H9 (cell line): ENCODE results near the gene PARVB. TPM values are rescaled to one million over a fixed set of nuclear protein-coding genes. Genes with fewer than 3 reads are reported as not detected.

ENCODE experiments used
- DNase-seq: peaks from one replicate; pipeline ENCODE4 v3.0.0-alpha.2; 2017
- H2AFZ ChIP-seq: one replicate; pipeline ENCODE4 v1.6.1; 2013; ENCODE audit warnings: mild to moderate bottlenecking, low read length, control low read depth, moderate library complexity
- H2AK5ac ChIP-seq: 2 replicates; pipeline ENCODE4 v1.6.1; 2013; ENCODE audit warnings: low read length, control low read depth, mixed read lengths; ENCODE audit not compliant: insufficient read length
- H2BK120ac ChIP-seq: one replicate; pipeline ENCODE4 v1.6.1; 2013; ENCODE audit warnings: low read depth, mild to moderate bottlenecking, low read length, control low read depth, inconsistent platforms; ENCODE audit not compliant: poor library complexity, severe bottlenecking
- H2BK12ac ChIP-seq: 2 replicates; pipeline ENCODE4 v1.6.1; 2013; ENCODE audit warnings: low read length, control low read depth, mixed read lengths, low read depth; ENCODE audit not compliant: insufficient read length
- H2BK15ac ChIP-seq: 2 replicates; pipeline ENCODE4 v1.6.1; 2013; ENCODE audit warnings: low read depth, low read length, control low read depth
- H2BK20ac ChIP-seq: one replicate; pipeline ENCODE4 v1.6.1; 2013; ENCODE audit warnings: low read depth, mild to moderate bottlenecking, low read length, control low read depth, inconsistent platforms; ENCODE audit not compliant: poor library complexity, severe bottlenecking
- H2BK5ac ChIP-seq: 2 replicates; pipeline ENCODE4 v1.6.1; 2013; ENCODE audit warnings: low read length, control low read depth, mixed read lengths; ENCODE audit not compliant: insufficient read length
- H3K14ac ChIP-seq: 2 replicates; pipeline ENCODE4 v1.6.1; 2013; ENCODE audit warnings: low read length, control low read depth; ENCODE audit not compliant: insufficient read depth
- H3K18ac ChIP-seq: 2 replicates; pipeline ENCODE4 v1.6.1; 2013; ENCODE audit warnings: low read depth, mild to moderate bottlenecking, mixed read lengths, low read length, control low read depth; ENCODE audit not compliant: insufficient read length
- H3K23ac ChIP-seq: 2 replicates; pipeline ENCODE4 v1.6.1; 2013; ENCODE audit warnings: low read length, control low read depth, mixed read lengths, low read depth; ENCODE audit not compliant: insufficient read length
- H3K23me2 ChIP-seq: 2 replicates; pipeline ENCODE4 v1.6.1; 2013; ENCODE audit warnings: low read depth, mild to moderate bottlenecking, mixed read lengths, low read length, control low read depth; ENCODE audit not compliant: insufficient read length, poor library complexity, severe bottlenecking
- H3K27ac ChIP-seq: 2 replicates; pipeline ENCODE4 v1.5.1; 2013; ENCODE audit warnings: low read length, control low read depth, mixed read lengths, low read depth; ENCODE audit not compliant: insufficient read length
- H3K27me3 ChIP-seq: 2 replicates; pipeline ENCODE4 v1.6.1; 2013; ENCODE audit warnings: low read length, control low read depth, inconsistent platforms; ENCODE audit not compliant: insufficient read depth
- H3K4ac ChIP-seq: 2 replicates; pipeline ENCODE4 v1.6.1; 2013; ENCODE audit warnings: low read depth, mild to moderate bottlenecking, control low read depth, inconsistent platforms, low read length, moderate library complexity
- H3K4me1 ChIP-seq: 2 replicates; pipeline ENCODE4 v1.6.1; 2013; ENCODE audit warnings: low read length, control low read depth, inconsistent platforms; ENCODE audit not compliant: insufficient read depth
- H3K4me2 ChIP-seq: 2 replicates; pipeline ENCODE4 v1.6.1; 2013; ENCODE audit warnings: low read length, control low read depth, mixed read lengths; ENCODE audit not compliant: insufficient read length, insufficient read depth
- H3K56ac ChIP-seq: 2 replicates; pipeline ENCODE4 v1.6.1; 2013; ENCODE audit warnings: low read depth, mild to moderate bottlenecking, mixed read lengths, low read length, control low read depth; ENCODE audit not compliant: insufficient read length
- H3K79me1 ChIP-seq: 2 replicates; pipeline ENCODE4 v1.6.1; 2013; ENCODE audit warnings: low read depth, mild to moderate bottlenecking, moderate library complexity, low read length, control low read depth, inconsistent platforms; ENCODE audit not compliant: insufficient read depth, poor library complexity, severe bottlenecking
- H3K79me2 ChIP-seq: 2 replicates; pipeline ENCODE4 v1.6.1; 2013; ENCODE audit warnings: low read length, control low read depth, inconsistent platforms; ENCODE audit not compliant: insufficient read depth
- H3K9ac ChIP-seq: 2 replicates; pipeline ENCODE4 v1.6.1; 2013; ENCODE audit warnings: low read length, control low read depth, mixed read lengths; ENCODE audit not compliant: insufficient read length; ENCODE audit errors: extremely low read depth
- H3K9me3 ChIP-seq: one replicate; pipeline ENCODE4 v1.6.1; 2013; ENCODE audit warnings: low read depth, low read length, inconsistent platforms; ENCODE audit not compliant: control insufficient read depth
- H3T11ph ChIP-seq: one replicate; pipeline ENCODE4 v1.6.1; 2013; ENCODE audit warnings: mild to moderate bottlenecking, low read length, control low read depth, inconsistent platforms
- H4K20me1 ChIP-seq: one replicate; pipeline ENCODE4 v1.6.1; 2013; ENCODE audit not compliant: control insufficient read depth, insufficient read length, insufficient read depth
- H4K5ac ChIP-seq: 2 replicates; pipeline ENCODE4 v1.6.1; 2013; ENCODE audit warnings: low read depth, mild to moderate bottlenecking, mixed read lengths, low read length, control low read depth; ENCODE audit not compliant: insufficient read length
- H4K8ac ChIP-seq: replicated peaks from 2 replicates; pipeline ENCODE4 v1.6.1; 2013; ENCODE audit warnings: low read length, control low read depth, mixed read lengths, low read depth; ENCODE audit not compliant: insufficient read length
- H4K91ac ChIP-seq: 2 replicates; pipeline ENCODE4 v1.6.1; 2013; ENCODE audit warnings: low read depth, mild to moderate bottlenecking, moderate library complexity, mixed read lengths, low read length, control low read depth; ENCODE audit not compliant: insufficient read length
- H3K27ac Mint-ChIP-seq, 3 experiments: 2 replicates in 2 of 3; 3 replicates in 1 of 3; pipeline ENCODE4 v1.8.0; 2020 to 2021; ENCODE audit warnings: mixed read lengths in 3 of 3, mild to moderate bottlenecking in 1 of 3, moderate library complexity in 1 of 3
- H3K27me3 Mint-ChIP-seq: 2 replicates; pipeline ENCODE4 v1.8.0; 2021; ENCODE audit warnings: low read depth, mild to moderate bottlenecking, moderate library complexity, mixed read lengths
- H3K36me3 Mint-ChIP-seq, 3 experiments: 2 replicates in 2 of 3; 3 replicates in 1 of 3; pipeline ENCODE4 v1.8.0; 2020 to 2021; ENCODE audit warnings: low read depth in 3 of 3, mixed read lengths in 3 of 3; ENCODE audit not compliant: insufficient read depth in 1 of 3
- H3K4me1 Mint-ChIP-seq, 2 experiments: 2 replicates each; pipeline ENCODE4 v1.8.0; 2020; ENCODE audit warnings: mixed read lengths in 2 of 2
- H3K4me3 Mint-ChIP-seq, 2 experiments: 2 replicates in 1 of 2; 3 replicates in 1 of 2; pipeline ENCODE4 v1.8.0; 2020 to 2021; ENCODE audit warnings: mild to moderate bottlenecking in 2 of 2, mixed read lengths in 2 of 2, moderate library complexity in 1 of 2
- H3K9me3 Mint-ChIP-seq, 2 experiments: 2 replicates in 1 of 2; 3 replicates in 1 of 2; pipeline ENCODE4 v1.8.0; 2020; ENCODE audit warnings: mild to moderate bottlenecking in 2 of 2, mixed read lengths in 2 of 2, moderate library complexity in 1 of 2
- CTCF ChIP-seq: fragments of 200-600 bp; sonication (generic); conservative IDR thresholded peaks from 3 replicates; pipeline ENCODE4 v1.8.0; 2021; ENCODE audit warnings: antibody characterized with exemption, mild to moderate bottlenecking
- WGBS: extraction: QIAGEN DNeasy Blood & Tissue Kit; methylation state at CpG from one replicate; pipeline ENCODE4 v1.1.7; 2013; ENCODE audit warnings: missing lambda C conversion rate, low lambda C conversion rate, mixed read lengths; ENCODE audit not compliant: insufficient read length; ENCODE audit errors: extremely low coverage; 5-methylcytosine and 5-hydroxymethylcytosine counted together
- total RNA-seq: library from RNA; stranded (reverse); gene quantifications from 2 replicates; pipeline ENCODE4 v1.2.1, GENCODE V29; 2021

The PARVB gene
- total RNA-seq, 1 experiment from 2014 or later, result 15.6 TPM

- no peak overlapping the region for H3K4me2 ChIP-seq
- no peaks in the 10 kb centered on the region for H3K27me3 ChIP-seq
- Mint-ChIP-seq H3K27ac (no peak overlapping the region), H3K36me3 (peaks cover 14 to 22% (median 21%) of the 10 kb centered on the region in 3 experiments), H3K9me3 (peaks cover 18 to 22% of the 10 kb centered on the region in 2 experiments), H3K4me3 (no peak overlapping the region), H3K27me3 (peaks cover 2% of the 10 kb centered on the region; the same call in 1 of the 2 replicates), H3K4me1 (peaks cover 20 to 28% of the 10 kb centered on the region in 2 experiments)
- no peak overlapping the region for H4K91ac ChIP-seq
- H3K4me1 ChIP-seq, result peaks cover 3% of the 10 kb centered on the region
- H3T11ph ChIP-seq, result no peak overlapping the region
- DNase-seq, result no peak
- H3K79me2 ChIP-seq, result no peaks in the 10 kb centered on the region
- no peak overlapping the region for H2AK5ac ChIP-seq
- no peak overlapping the region for H2BK5ac ChIP-seq
- no peaks in the 10 kb centered on the region for H3K23me2 ChIP-seq
- H3K9ac ChIP-seq, result no peak overlapping the region
- H2BK15ac ChIP-seq, result no peak overlapping the region
- no peak overlapping the region for H3K56ac ChIP-seq
- no peaks in the 10 kb centered on the region for H4K20me1 ChIP-seq
- no peak overlapping the region for H3K23ac ChIP-seq
- H3K14ac ChIP-seq, result no peak overlapping the region
- no peak overlapping the region for H2BK20ac ChIP-seq
- no peak overlapping the region for H2BK120ac ChIP-seq
- no peak for TF ChIP-seq CTCF
- WGBS, result no CpG with 5 or more reads among the region's 12 CpGs
- H3K18ac ChIP-seq, result no peak overlapping the region
- no peaks in the 10 kb centered on the region for H3K79me1 ChIP-seq
- no peak overlapping the region for H4K5ac ChIP-seq
- H4K8ac ChIP-seq, result no peak overlapping the region
- H2BK12ac ChIP-seq, result no peak overlapping the region
- H3K27ac ChIP-seq, result no peak overlapping the region
- H3K4ac ChIP-seq, result no peak overlapping the region
- peaks cover 18% of the 10 kb centered on the region for H3K9me3 ChIP-seq
- H2AFZ ChIP-seq, result no peak overlapping the region
Measured at GRCh38 chr22:44131412-44131811, 107.3 kb downstream of the PARVB start.
